ENCODE data around the gene MVP. TPM values are rescaled to one million over a fixed set of nuclear protein-coding genes. Genes with fewer than 3 reads are reported as not detected.
A peak's percentile ranks its signal among the peaks of the same experiment; 100 is the strongest.

The MVP gene
- polyA plus RNA-seq, 1 experiment, result 251 TPM

- ChIA-PET CTCF (interaction anchor here (2.5 kb wide), 1 partner anchor 37 kb away, joined by 9 read pairs; no protein-coding TSS in a partner anchor), POLR2A (interaction anchor here (0.6 to 1.9 kb wide), 6 partner anchors 9 to 254 kb away, joined by 3 to 11 read pairs (median 4); partner anchors contain the start of genes ALDOA and MVP)
- TF ChIP-seq CTCF (IDR thresholded peaks at IDR 0.05; ENCODE audit: low read depth, low read length), result no peak; the same call in 1 of the 2 replicates
Measured at GRCh38 chr16:29811170-29811895, 8.9 kb upstream of the MVP start.

GRCh38 chr16:29811896-29812665, 8.2 kb upstream of the MVP start, which contains the start of gene PRRT2:
PRRT2 (plus strand) TSS chr16:29812193; CDS start chr16:29813055, 862 bp downstream.
- TF ChIP-seq CTCF (IDR thresholded peaks at IDR 0.05; ENCODE audit: low read depth, low read length), result no peak
- Histone ChIP-seq H3K27ac (ENCODE audit: low read depth, low read length) (peak within 1 kb of the TSS; percentile 84), H3K9me3 (ENCODE audit: control insufficient read depth, insufficient read depth, low read length) (no peaks in the 10 kb centered on the region; the same call in 1 of the 2 replicates), H3K27me3 (ENCODE audit: control insufficient read depth, insufficient read depth, low read length) (no peaks in the 10 kb centered on the region), H3K4me3 (ENCODE audit: low read depth, low read length) (peak within 1 kb of the TSS; percentile 75)
- POLR2A ChIA-PET, result interaction anchor here (0.6 to 1.9 kb wide), 6 partner anchors 8 to 253 kb away, joined by 3 to 11 read pairs (median 4); partner anchors contain the start of genes ALDOA, KIF22 and MVP
- CTCF ChIA-PET, result interaction anchor here (2.5 kb wide), 1 partner anchor 36 kb away, joined by 9 read pairs; no protein-coding TSS in a partner anchor
- no peak for DNase-seq (ENCODE audit: low read depth, low spot score)

More at GRCh38 chr16:29811170-29811895, 8.9 kb upstream of the MVP start:
- Histone ChIP-seq H3K27me3 (ENCODE audit: control insufficient read depth, insufficient read depth, low read length) (no peaks in the 10 kb centered on the region), H3K4me3 (ENCODE audit: low read depth, low read length) (peak overlapping the region; percentile 75), H3K27ac (ENCODE audit: low read depth, low read length) (peak overlapping the region; percentile 84), H3K9me3 (ENCODE audit: control insufficient read depth, insufficient read depth, low read length) (no peaks in the 10 kb centered on the region; the same call in 1 of the 2 replicates)
- peak; percentile 95 for DNase-seq (ENCODE audit: low read depth, low spot score)

GRCh38 chr16:29812754-29813643, 7.3 kb upstream of the MVP start:
- Histone ChIP-seq H3K4me3 (ENCODE audit: low read depth, low read length) (peak overlapping the region; percentile 75), H3K27me3 (ENCODE audit: control insufficient read depth, insufficient read depth, low read length) (no peaks in the 10 kb centered on the region), H3K27ac (ENCODE audit: low read depth, low read length) (no peak overlapping the region), H3K9me3 (ENCODE audit: control insufficient read depth, insufficient read depth, low read length) (no peaks in the 10 kb centered on the region; the same call in 1 of the 2 replicates)
- ChIA-PET POLR2A (interaction anchor here (1.0 to 1.9 kb wide), 2 partner anchors 13 to 23 kb away, joined by 3 to 4 read pairs; partner anchors contain the start of gene KIF22), CTCF (interaction anchor here (2.5 kb wide), 1 partner anchor 35 kb away, joined by 9 read pairs; no protein-coding TSS in a partner anchor)
- TF ChIP-seq CTCF (IDR thresholded peaks at IDR 0.05; ENCODE audit: low read depth, low read length), result no peak
- DNase-seq (ENCODE audit: low read depth, low spot score), result no peak

- ChIA-PET CTCF (no interaction called here), POLR2A (interaction anchor here (1.9 kb wide), 1 partner anchor 12 kb away, joined by 4 read pairs; no protein-coding TSS in a partner anchor)
- no peak for DNase-seq (ENCODE audit: low read depth, low spot score)
Measured at GRCh38 chr16:29813644-29814562, 6.4 kb upstream of the MVP start.

More at GRCh38 chr16:29813644-29814562, 6.4 kb upstream of the MVP start:
- Histone ChIP-seq H3K27ac (ENCODE audit: low read depth, low read length) (peak overlapping the region; percentile 11), H3K27me3 (ENCODE audit: control insufficient read depth, insufficient read depth, low read length) (no peaks in the 10 kb centered on the region), H3K9me3 (ENCODE audit: control insufficient read depth, insufficient read depth, low read length) (no peaks in the 10 kb centered on the region; the same call in 1 of the 2 replicates), H3K4me3 (ENCODE audit: low read depth, low read length) (0 out of 2 replicates have a peak overlapping the region, but pooled peaks have one; percentile 20)
- no peak for TF ChIP-seq CTCF (IDR thresholded peaks at IDR 0.05; ENCODE audit: low read depth, low read length)
